OCI-LY7 (cell line): ENCODE measurements around the gene EZH1.

ENCODE experiments used
- CTCF ChIP-seq: fragments of 200-600 bp; sonication (generic); conservative IDR thresholded peaks from 2 replicates; pipeline ENCODE4 v1.5.1; 2014; ENCODE audit warnings: mild to moderate bottlenecking, antibody characterized with exemption, low read length, moderate library complexity, mixed read lengths
- EZH2phosphoT487 ChIP-seq: fragments of 200-600 bp; sonication (generic); IDR thresholded peaks from 2 replicates; pipeline ENCODE4 v1.6.1; 2018; ENCODE audit warnings: low read depth, borderline replicate concordance, mild to moderate bottlenecking, mixed run types, antibody characterized with exemption, low read length, moderate library complexity, mixed read lengths

DNA sequence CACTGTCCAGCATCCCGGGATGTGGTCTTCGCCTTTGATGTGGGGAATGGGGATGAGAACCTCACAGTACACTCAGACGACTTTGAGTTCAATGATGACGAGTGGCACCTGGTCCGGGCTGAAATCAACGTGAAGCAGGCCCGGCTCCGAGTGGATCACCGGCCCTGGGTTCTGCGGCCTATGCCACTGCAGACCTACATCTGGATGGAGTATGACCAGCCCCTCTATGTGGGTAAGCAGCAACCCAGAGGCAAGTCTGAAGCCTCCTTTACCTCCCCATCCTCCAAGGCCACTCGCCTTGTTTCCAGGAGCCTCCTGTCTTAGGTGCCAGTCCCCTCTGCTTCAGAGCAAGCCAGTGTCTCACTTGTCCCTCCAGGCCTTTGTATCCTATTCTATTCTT is 52.4 kb downstream of the EZH1 start:
- TF ChIP-seq CTCF: no peak
- TF ChIP-seq EZH2phosphoT487: no peak
